Measurements from ENCODE around the gene DAND5. TPM values are rescaled to one million over a fixed set of nuclear protein-coding genes. Genes with fewer than 3 reads are reported as not detected.

Gene DAND5
- total and polyA plus RNA-seq, 4 donors = 0.01 to 0.25 (median 0.17) TPM

- no peak overlapping the region for H3K4me3 ChIP-seq
- H3K27ac ChIP-seq (ENCODE audit: low read depth in 1 of 2, low read length in 1 of 2) = peak overlapping the region; percentile 13 to 52
- peaks cover 7 to 82% (median 51%) of the 10 kb centered on the region in 5 donors for H3K4me1 ChIP-seq (ENCODE audit: control insufficient read depth in 5 of 5, insufficient read depth in 5 of 5, low read length in 5 of 5)
- TF ChIP-seq, protein P1, sequence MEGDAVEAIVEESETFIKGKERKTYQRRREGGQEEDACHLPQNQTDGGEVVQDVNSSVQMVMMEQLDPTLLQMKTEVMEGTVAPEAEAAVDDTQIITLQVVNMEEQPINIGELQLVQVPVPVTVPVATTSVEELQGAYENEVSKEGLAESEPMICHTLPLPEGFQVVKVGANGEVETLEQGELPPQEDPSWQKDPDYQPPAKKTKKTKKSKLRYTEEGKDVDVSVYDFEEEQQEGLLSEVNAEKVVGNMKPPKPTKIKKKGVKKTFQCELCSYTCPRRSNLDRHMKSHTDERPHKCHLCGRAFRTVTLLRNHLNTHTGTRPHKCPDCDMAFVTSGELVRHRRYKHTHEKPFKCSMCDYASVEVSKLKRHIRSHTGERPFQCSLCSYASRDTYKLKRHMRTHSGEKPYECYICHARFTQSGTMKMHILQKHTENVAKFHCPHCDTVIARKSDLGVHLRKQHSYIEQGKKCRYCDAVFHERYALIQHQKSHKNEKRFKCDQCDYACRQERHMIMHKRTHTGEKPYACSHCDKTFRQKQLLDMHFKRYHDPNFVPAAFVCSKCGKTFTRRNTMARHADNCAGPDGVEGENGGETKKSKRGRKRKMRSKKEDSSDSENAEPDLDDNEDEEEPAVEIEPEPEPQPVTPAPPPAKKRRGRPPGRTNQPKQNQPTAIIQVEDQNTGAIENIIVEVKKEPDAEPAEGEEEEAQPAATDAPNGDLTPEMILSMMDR (IDR thresholded peaks at IDR 0.05; ENCODE audit: control extremely low read depth, extremely low read depth) = no peak
- peaks cover 0 to 19% (median 0%) of the 10 kb centered on the region in 3 donors for H3K27me3 ChIP-seq (ENCODE audit: control insufficient read depth in 3 of 3, insufficient read depth in 3 of 3, low read length in 2 of 3)
- H3K9me3 ChIP-seq (ENCODE audit: control insufficient read depth in 4 of 4, insufficient read depth in 3 of 4, low read length in 3 of 4) = no peaks in the 10 kb centered on the region
- H3K9ac ChIP-seq (ENCODE audit: insufficient read depth in 1 of 2, low read length in 2 of 2) = no peak overlapping the region
- 63 to 80% methylated on average over 4 of the region's 4 CpGs for WGBS, 2 donors
- peaks cover 0 to 8% (median 0%) of the 10 kb centered on the region in 4 donors for H3K36me3 ChIP-seq (ENCODE audit: control insufficient read depth in 4 of 4, insufficient read depth in 4 of 4, low read length in 4 of 4)
- no peak for ATAC-seq (ENCODE audit: insufficient read depth, low FRiP score)
- no peak for DNase-seq
Observed at GRCh38 chr19:13014921-13015280, 45.5 kb downstream of the DAND5 start.

- WGBS, 2 donors = 53 to 67% methylated on average over 12 of the region's 12 CpGs
- Histone ChIP-seq H3K36me3 (ENCODE audit: control insufficient read depth in 4 of 4, insufficient read depth in 4 of 4, low read length in 4 of 4) (peaks cover 0 to 2% (median 0%) of the 10 kb centered on the region in 4 donors), H3K9ac (ENCODE audit: insufficient read depth in 1 of 2, low read length in 2 of 2) (peak overlapping the region in 1 of 2 donors; percentile 53), H3K27ac (ENCODE audit: low read depth in 1 of 2, low read length in 1 of 2) (peak overlapping the region in 1 of 2 donors; percentile 72), H3K4me1 (ENCODE audit: control insufficient read depth in 5 of 5, insufficient read depth in 5 of 5, low read length in 5 of 5) (peaks cover 7 to 82% (median 56%) of the 10 kb centered on the region in 5 donors), H3K27me3 (ENCODE audit: control insufficient read depth in 3 of 3, insufficient read depth in 3 of 3, low read length in 2 of 3) (peaks cover 0 to 15% (median 0%) of the 10 kb centered on the region in 3 donors), H3K9me3 (ENCODE audit: control insufficient read depth in 4 of 4, insufficient read depth in 3 of 4, low read length in 3 of 4) (no peaks in the 10 kb centered on the region), H3K4me3 (no peak overlapping the region)
- peak; percentile 40 to 56 (median 46) for DNase-seq
- TF ChIP-seq, protein P1 (IDR thresholded peaks at IDR 0.05; ENCODE audit: control extremely low read depth, extremely low read depth) = no peak
- no peak for ATAC-seq (ENCODE audit: insufficient read depth, low FRiP score)
Observed at GRCh38 chr19:13015361-13016223, 46.2 kb downstream of the DAND5 start.

GRCh38 chr19:13016245-13016627 is 46.9 kb downstream of the DAND5 start:
- Histone ChIP-seq H3K9me3 (ENCODE audit: control insufficient read depth in 4 of 4, insufficient read depth in 3 of 4, low read length in 3 of 4) (no peaks in the 10 kb centered on the region), H3K9ac (ENCODE audit: insufficient read depth in 1 of 2, low read length in 2 of 2) (peak overlapping the region in 1 of 2 donors; percentile 53), H3K36me3 (ENCODE audit: control insufficient read depth in 4 of 4, insufficient read depth in 4 of 4, low read length in 4 of 4) (no peaks in the 10 kb centered on the region), H3K27me3 (ENCODE audit: control insufficient read depth in 3 of 3, insufficient read depth in 3 of 3, low read length in 2 of 3) (peaks cover 0 to 12% (median 0%) of the 10 kb centered on the region in 3 donors), H3K27ac (ENCODE audit: low read depth in 1 of 2, low read length in 1 of 2) (peak overlapping the region in 1 of 2 donors; percentile 75), H3K4me1 (ENCODE audit: control insufficient read depth in 5 of 5, insufficient read depth in 5 of 5, low read length in 5 of 5) (peaks cover 8 to 88% (median 63%) of the 10 kb centered on the region in 5 donors), H3K4me3 (no peak overlapping the region)
- 52 to 79% methylated on average over 7 of the region's 7 CpGs for whole genome bisulfite sequencing, 2 donors
- TF ChIP-seq, protein P1 (IDR thresholded peaks at IDR 0.05; ENCODE audit: control extremely low read depth, extremely low read depth) = no peak
- ATAC-seq (ENCODE audit: insufficient read depth, low FRiP score) (no peak), DNase-seq (peak in 1 of 3 donors; percentile 38)
